Measurements from ENCODE around the gene GLRX2. TPM values are rescaled to one million over a fixed set of nuclear protein-coding genes. Genes with fewer than 3 reads are reported as not detected.

GLRX2 gene
- total and polyA plus RNA-seq, 2 of the 8 experiments (the other 6 are each of a cell fraction or from before 2014, with no cell fraction given): 4.8 to 13.5 TPM

GRCh38 chr1:193105821-193106177 lies 585 bp upstream of the GLRX2 start:
- FAIRE-seq: no peak
- H3K27ac ChIP-seq (ENCODE audit: low read depth, low read length): no peak overlapping the region

More at GRCh38 chr1:193105821-193106177, 585 bp upstream of the GLRX2 start:
- Histone ChIP-seq H3K4me2 (ENCODE audit: insufficient read depth in 1 of 2, low read depth in 2 of 2, low read length in 2 of 2) (peak overlapping the region; percentile 83 to 91), H4K91ac (replicated peaks; ENCODE audit: insufficient read length, low read length) (no peak overlapping the region), H2BK120ac (replicated peaks; ENCODE audit: low read depth, low read length) (no peak overlapping the region), H3K27me3 (replicated peaks in 1 of 4; ENCODE audit: control insufficient read depth in 3 of 4, extremely low read depth in 1 of 4, insufficient read depth in 3 of 4, low read length in 3 of 4) (peaks cover 0 to 11% (median 4%) of the 10 kb centered on the region in 4 experiments; a peak in 4 of 7 replicates), H4K20me1 (replicated peaks in 1 of 2; ENCODE audit: control insufficient read depth in 1 of 2, insufficient read depth in 2 of 2, low read length in 2 of 2) (peaks cover 0 to 2% of the 10 kb centered on the region in 2 experiments), H3K18ac (ENCODE audit: extremely low read depth, low read length) (no peak overlapping the region), H3K14ac (ENCODE audit: insufficient read length) (no peak overlapping the region), H3K9me3 (ENCODE audit: insufficient read depth in 2 of 2, low read depth in 1 of 2, low read length in 1 of 2) (no peaks in the 10 kb centered on the region), H4K5ac (ENCODE audit: insufficient read length, low read depth, low read length) (no peak overlapping the region), H4K8ac (ENCODE audit: extremely low read depth, insufficient read depth, low read length) (no peak overlapping the region), H3K4me3 (ENCODE audit: extremely low read depth in 1 of 4, insufficient read depth in 2 of 4, low read depth in 3 of 4, low read length in 4 of 4) (peak overlapping the region; percentile 67 to 82 (median 76)), H3K79me1 (ENCODE audit: low read depth, low read length) (no peaks in the 10 kb centered on the region), H2BK5ac (ENCODE audit: low read depth, low read length) (no peak overlapping the region), H3K36me3 (ENCODE audit: control insufficient read depth in 2 of 4, insufficient read depth in 4 of 4, low read length in 3 of 4) (no peaks in the 10 kb centered on the region), H3K4me1 (replicated peaks in 1 of 4; ENCODE audit: control insufficient read depth in 3 of 4, insufficient read depth in 4 of 4, low read length in 3 of 4) (peaks cover 0 to 5% (median 2%) of the 10 kb centered on the region in 4 experiments; a peak in 4 of 7 replicates), H3K9ac (replicated peaks in 1 of 4; ENCODE audit: extremely low read depth in 1 of 4, low read depth in 3 of 4, low read length in 3 of 4) (peak overlapping the region in 1 of 4 experiments; percentile 66; a peak in 3 of 7 replicates), H3K4ac (replicated peaks; ENCODE audit: insufficient read length, low read depth, low read length) (no peak overlapping the region), H2BK12ac (ENCODE audit: low read depth, low read length) (no peak overlapping the region), H3K23me2 (ENCODE audit: low read depth, low read length) (peaks cover 9% of the 10 kb centered on the region), H2AFZ (ENCODE audit: low read length) (peak overlapping the region; percentile 78), H3K56ac (replicated peaks; ENCODE audit: insufficient read length, low read depth, low read length) (no peak overlapping the region), H2BK20ac (ENCODE audit: low read length) (no peak overlapping the region), H2AK5ac (ENCODE audit: low read depth, low read length) (no peak overlapping the region), H3K23ac (ENCODE audit: insufficient read length) (no peak overlapping the region), H2BK15ac (ENCODE audit: low read length) (no peak overlapping the region), H3K79me2 (ENCODE audit: control insufficient read depth in 1 of 2, insufficient read depth in 2 of 2, low read length in 2 of 2) (no peaks in the 10 kb centered on the region)
- TF ChIP-seq NRF1 (IDR thresholded peaks at IDR 0.05; ENCODE audit: low read depth, low read length) (no peak), SIN3A (conservative IDR thresholded peaks at IDR 0.05 in 1 of 2, IDR thresholded peaks at IDR 0.05 in 1 of 2; ENCODE audit: low read depth in 1 of 2, low read length in 2 of 2) (no peak), KDM1A (IDR thresholded peaks at IDR 0.05; ENCODE audit: borderline replicate concordance, low read length) (no peak), RFX5 (IDR thresholded peaks at IDR 0.05; ENCODE audit: borderline replicate concordance, low read depth, low read length) (no peak), KDM5A (IDR thresholded peaks at IDR 0.05; ENCODE audit: low read length) (no peak)
- TF ChIP-seq, protein P1, sequence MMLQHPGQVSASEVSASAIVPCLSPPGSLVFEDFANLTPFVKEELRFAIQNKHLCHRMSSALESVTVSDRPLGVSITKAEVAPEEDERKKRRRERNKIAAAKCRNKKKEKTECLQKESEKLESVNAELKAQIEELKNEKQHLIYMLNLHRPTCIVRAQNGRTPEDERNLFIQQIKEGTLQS (IDR thresholded peaks at IDR 0.05; ENCODE audit: insufficient read depth, low read depth, low read length): no peak
- POLR2A ChIA-PET (ENCODE audit: partially characterized antibody): interaction anchor here (0.9 to 5.2 kb wide), 4 partner anchors 13 to 296 kb away, joined by 4 to 21 read pairs (median 16); partner anchors contain the start of gene CDC73
- 68% methylated on average over 4 of the region's 4 CpGs; no CpG with 5 or more reads in 1 of the 2 experiments for WGBS, 2 experiments (ENCODE audit: extremely low coverage in 1 of 2, insufficient coverage in 1 of 2, insufficient read length in 1 of 2, insufficient replicate concordance in 2 of 2, low coverage in 1 of 2, low lambda C conversion rate in 2 of 2, missing lambda C conversion rate in 1 of 2)
- CTCF ChIA-PET (ENCODE audit: partially characterized antibody): interaction anchor here (0.7 to 2.3 kb wide), 2 partner anchors 16 kb away, joined by 3 to 10 read pairs; partner anchors contain the start of gene CDC73
- no peak for DNase-seq (ENCODE audit: low read depth in 1 of 2, low spot score in 2 of 2)
